OCI-LY1 (cell line): ENCODE data around the gene PPP4R1.

Experiments used
- H2AFZ ChIP-seq: fragments of 200-600 bp; sonication (generic), shearing (Covaris generic); 2 replicates; pipeline ENCODE4 v1.6.0; 2014; ENCODE audit warnings: antibody characterized with exemption, mild to moderate bottlenecking, low read length
- H3F3A ChIP-seq: fragments of 200-600 bp; sonication (generic), shearing (Covaris generic); 2 replicates; pipeline ENCODE4 v1.6.0; 2014; ENCODE audit warnings: mild to moderate bottlenecking, antibody characterized with exemption, low read length, moderate library complexity; ENCODE audit not compliant: insufficient read depth
- H3K27ac ChIP-seq: fragments of 200-600 bp; sonication (generic); 2 replicates; pipeline ENCODE4 v1.5.1; 2014; ENCODE audit warnings: low read length, mixed run types, mild to moderate bottlenecking, low read depth; ENCODE audit not compliant: poor library complexity, severe bottlenecking
- H3K27me3 ChIP-seq: fragments of 200-600 bp; sonication (generic); 2 replicates; pipeline ENCODE4 v1.6.0; 2014; ENCODE audit warnings: antibody characterized with exemption, mild to moderate bottlenecking, low read length, moderate library complexity; ENCODE audit not compliant: insufficient read depth
- H3K36me3 ChIP-seq: fragments of 200-600 bp; sonication (generic); 2 replicates; pipeline ENCODE4 v1.6.1; 2014; ENCODE audit warnings: mild to moderate bottlenecking, antibody characterized with exemption, low read length, moderate library complexity, mixed read lengths; ENCODE audit not compliant: insufficient read depth
- H3K4me1 ChIP-seq: fragments of 200-600 bp; sonication (generic); 2 replicates; pipeline ENCODE4 v1.5.1; 2014; ENCODE audit warnings: mild to moderate bottlenecking, low read length, moderate library complexity; ENCODE audit not compliant: insufficient read depth, severe bottlenecking
- H3K4me2 ChIP-seq: fragments of 200-600 bp; sonication (generic), shearing (Covaris generic); 2 replicates; pipeline ENCODE4 v1.6.1; 2014; ENCODE audit warnings: low read length
- H3K4me3 ChIP-seq: fragments of 200-600 bp; sonication (generic); 2 replicates; pipeline ENCODE4 v1.5.1; 2014; ENCODE audit warnings: low read length, low read depth, mild to moderate bottlenecking, mixed read lengths; ENCODE audit not compliant: poor library complexity, severe bottlenecking
- H3K79me2 ChIP-seq: fragments of 200-600 bp; shearing (Covaris generic); 2 replicates; pipeline ENCODE4 v1.6.1; 2016; ENCODE audit warnings: mixed run types, low read length, mixed read lengths; ENCODE audit not compliant: insufficient read depth
- H3K9ac ChIP-seq: fragments of 200-600 bp; sonication (generic), shearing (Covaris generic); 2 replicates; pipeline ENCODE4 v1.6.1; 2014; ENCODE audit warnings: mild to moderate bottlenecking, low read length, mixed read lengths
- H3K9me2 ChIP-seq: fragments of 200-600 bp; sonication (generic), shearing (Covaris generic); 2 replicates; pipeline ENCODE4 v1.6.1; 2014; ENCODE audit warnings: low read depth, mild to moderate bottlenecking, low read length, mixed read lengths
- H3K9me3 ChIP-seq: fragments of 200-600 bp; shearing (Covaris generic); 2 replicates; pipeline ENCODE4 v1.6.1; 2014; ENCODE audit warnings: low read length, mixed read lengths
- H4K20me1 ChIP-seq: fragments of 200-600 bp; sonication (generic), shearing (Covaris generic); 2 replicates; pipeline ENCODE4 v1.6.0; 2016; ENCODE audit warnings: mild to moderate bottlenecking, low read length; ENCODE audit not compliant: insufficient read depth
- EZH2 ChIP-seq: fragments of 200-600 bp; sonication (generic), shearing (Covaris generic); IDR thresholded peaks from 2 replicates; pipeline ENCODE4 v1.8.0; 2017; ENCODE audit warnings: borderline replicate concordance, mixed run types, mild to moderate bottlenecking, antibody characterized with exemption, low read length, moderate library complexity, mixed read lengths
- TF ChIP-seq, protein P1 (sequence below): fragments of 200-600 bp; sonication (generic), shearing (Covaris generic); IDR thresholded peaks from 2 replicates; pipeline ENCODE4 v1.5.1; 2017; ENCODE audit warnings: mild to moderate bottlenecking, antibody characterized with exemption, low read length, moderate library complexity, mixed read lengths

Gene PPP4R1

DNA sequence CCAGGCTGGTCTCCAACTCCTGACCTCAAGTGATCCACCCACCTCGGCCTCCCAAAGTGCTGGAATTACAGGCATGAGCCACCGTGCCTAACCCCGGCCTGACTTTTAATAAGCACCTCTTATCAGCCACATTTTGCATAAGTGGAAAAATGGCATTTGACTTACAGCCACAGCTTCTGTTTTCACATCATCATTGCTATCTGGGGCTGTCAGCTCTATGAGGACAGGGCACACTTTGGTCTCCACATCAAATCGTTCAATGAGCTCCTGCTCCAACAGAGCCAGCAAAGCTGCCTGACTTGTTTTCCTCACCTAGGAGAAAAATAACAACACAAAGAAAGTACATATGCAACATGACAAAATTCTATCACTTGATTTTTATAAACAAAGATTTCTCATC lies 26.4 kb downstream of the PPP4R1 start:
- Histone ChIP-seq H3K9ac (no peak overlapping the region), H4K20me1 (no peaks in the 10 kb centered on the region), H3K27me3 (no peaks in the 10 kb centered on the region), H3F3A (no peaks in the 10 kb centered on the region), H3K9me3 (no peaks in the 10 kb centered on the region), H3K79me2 (no peaks in the 10 kb centered on the region), H3K4me1 (no peaks in the 10 kb centered on the region), H3K27ac (no peak overlapping the region), H3K9me2 (no peaks in the 10 kb centered on the region), H2AFZ (no peak overlapping the region), H3K4me3 (no peak overlapping the region), H3K4me2 (no peak overlapping the region), H3K36me3 (peaks cover 55% of the 10 kb centered on the region)
- TF ChIP-seq EZH2, result no peak
- TF ChIP-seq, protein P1, sequence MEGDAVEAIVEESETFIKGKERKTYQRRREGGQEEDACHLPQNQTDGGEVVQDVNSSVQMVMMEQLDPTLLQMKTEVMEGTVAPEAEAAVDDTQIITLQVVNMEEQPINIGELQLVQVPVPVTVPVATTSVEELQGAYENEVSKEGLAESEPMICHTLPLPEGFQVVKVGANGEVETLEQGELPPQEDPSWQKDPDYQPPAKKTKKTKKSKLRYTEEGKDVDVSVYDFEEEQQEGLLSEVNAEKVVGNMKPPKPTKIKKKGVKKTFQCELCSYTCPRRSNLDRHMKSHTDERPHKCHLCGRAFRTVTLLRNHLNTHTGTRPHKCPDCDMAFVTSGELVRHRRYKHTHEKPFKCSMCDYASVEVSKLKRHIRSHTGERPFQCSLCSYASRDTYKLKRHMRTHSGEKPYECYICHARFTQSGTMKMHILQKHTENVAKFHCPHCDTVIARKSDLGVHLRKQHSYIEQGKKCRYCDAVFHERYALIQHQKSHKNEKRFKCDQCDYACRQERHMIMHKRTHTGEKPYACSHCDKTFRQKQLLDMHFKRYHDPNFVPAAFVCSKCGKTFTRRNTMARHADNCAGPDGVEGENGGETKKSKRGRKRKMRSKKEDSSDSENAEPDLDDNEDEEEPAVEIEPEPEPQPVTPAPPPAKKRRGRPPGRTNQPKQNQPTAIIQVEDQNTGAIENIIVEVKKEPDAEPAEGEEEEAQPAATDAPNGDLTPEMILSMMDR, result no peak

DNA sequence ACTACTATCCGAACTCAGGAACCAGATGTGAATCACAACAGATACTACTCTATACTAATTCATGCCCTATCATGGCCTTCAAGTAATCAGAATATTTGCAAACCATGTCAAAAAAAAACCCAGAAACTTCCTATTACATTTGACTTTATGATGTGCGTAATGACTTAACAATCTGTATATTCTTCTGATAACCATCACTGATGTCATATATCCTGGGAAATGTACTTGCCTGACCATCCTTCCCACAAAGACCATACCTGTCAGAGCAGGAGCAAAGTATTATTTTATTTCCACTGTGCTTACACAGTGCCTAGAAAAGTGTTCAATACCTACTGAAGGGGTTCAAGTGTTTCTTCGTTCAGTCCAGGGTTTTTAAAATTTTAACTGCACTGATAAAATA lies 27.5 kb downstream of the PPP4R1 start:
- TF ChIP-seq, protein P1, result no peak
- TF ChIP-seq EZH2, result no peak
- Histone ChIP-seq H3K27me3 (no peaks in the 10 kb centered on the region), H3K4me3 (no peak overlapping the region), H3K79me2 (no peaks in the 10 kb centered on the region), H3K9me3 (no peaks in the 10 kb centered on the region), H4K20me1 (no peaks in the 10 kb centered on the region), H3K4me1 (no peaks in the 10 kb centered on the region), H3K27ac (no peak overlapping the region), H3K9me2 (no peaks in the 10 kb centered on the region), H2AFZ (no peak overlapping the region), H3K36me3 (peaks cover 60% of the 10 kb centered on the region), H3F3A (no peaks in the 10 kb centered on the region), H3K4me2 (no peak overlapping the region), H3K9ac (no peak overlapping the region)

DNA sequence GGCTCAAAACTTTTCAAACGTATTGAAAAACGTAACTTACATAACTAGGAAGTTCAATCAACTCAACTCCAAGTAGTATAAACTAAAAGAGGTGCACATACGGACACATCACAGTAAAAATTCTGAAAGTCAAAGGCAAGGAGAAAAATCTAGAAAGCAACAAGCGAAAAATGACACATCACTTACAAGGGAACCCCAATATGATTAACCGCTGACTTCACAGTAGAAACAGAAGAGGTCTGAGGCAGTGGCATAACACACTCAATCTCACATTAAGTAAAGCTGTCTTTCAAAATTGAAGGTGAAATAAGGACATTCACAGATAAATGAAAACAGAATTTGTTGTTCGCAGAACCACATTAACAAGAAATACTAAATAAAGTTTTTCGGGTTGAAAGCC lies 32.7 kb downstream of the PPP4R1 start:
- no peaks in the 10 kb centered on the region for H3K9me2 ChIP-seq
- no peak overlapping the region for H3K4me2 ChIP-seq
- no peaks in the 10 kb centered on the region for H4K20me1 ChIP-seq
- H3K36me3 ChIP-seq, result peaks cover 57% of the 10 kb centered on the region
- no peak overlapping the region for H2AFZ ChIP-seq
- H3K4me3 ChIP-seq, result no peak overlapping the region
- no peaks in the 10 kb centered on the region for H3F3A ChIP-seq
- no peaks in the 10 kb centered on the region for H3K9me3 ChIP-seq
- no peak overlapping the region for H3K9ac ChIP-seq
- H3K4me1 ChIP-seq, result no peaks in the 10 kb centered on the region
- H3K79me2 ChIP-seq, result no peaks in the 10 kb centered on the region
- no peak overlapping the region for H3K27ac ChIP-seq
- no peak for TF ChIP-seq EZH2
- TF ChIP-seq, protein P1, result no peak
- no peaks in the 10 kb centered on the region for H3K27me3 ChIP-seq
